HG02571 (cell line): ENCODE data around the gene SIX5.
"Not testable (repeated sequence)": the region's sequence is repeated elsewhere in the genome, so short reads cannot be mapped to it uniquely, and the experiment has no call there.

Experiments
- ATAC-seq: cut with Tn5 transposase; IDR thresholded peaks from one replicate; pipeline ENCODE4 v1.9.1; 2021; ENCODE audit warnings: mild to moderate bottlenecking, moderate library complexity; ENCODE audit not compliant: unreplicated experiment

Gene SIX5

GRCh38 chr19:45768984-45769782 lies at the start of gene SIX5:
TSS of gene SIX5 (minus strand) at chr19:45769252. CDS start at chr19:45768844, 408 bp downstream.
- ATAC-seq, result peak; percentile 57

- no peak for ATAC-seq
Observed at GRCh38 chr19:45817725-45818301, 48.8 kb upstream of the SIX5 start.

- peak; percentile 77 for ATAC-seq
Observed at GRCh38 chr19:45817010-45817724, 48.1 kb upstream of the SIX5 start.

- no peak for ATAC-seq
Observed at GRCh38 chr19:45816236-45817009, 47.4 kb upstream of the SIX5 start.

- no peak for ATAC-seq
Observed at GRCh38 chr19:45815481-45816216, 46.6 kb upstream of the SIX5 start.

GRCh38 chr19:45814851-45815480 lies 45.9 kb upstream of the SIX5 start, which contains the start of gene RSPH6A:
TSS of gene RSPH6A (minus strand) at chr19:45815308. CDS start at chr19:45815176, 132 bp downstream.
- no peak for ATAC-seq

- ATAC-seq, result no peak
Observed at GRCh38 chr19:45814166-45814780, 45.2 kb upstream of the SIX5 start.

- no peak for ATAC-seq
Observed at GRCh38 chr19:45812297-45812696, 43.2 kb upstream of the SIX5 start.

- no peak for ATAC-seq
Observed at GRCh38 chr19:45809643-45810159, 40.6 kb upstream of the SIX5 start.

GRCh38 chr19:45805719-45806118 lies 36.7 kb upstream of the SIX5 start:
- no peak for ATAC-seq

GRCh38 chr19:45804959-45805230 lies 35.8 kb upstream of the SIX5 start:
- ATAC-seq, result no peak

GRCh38 chr19:45804140-45804958 lies 35.3 kb upstream of the SIX5 start:
- no peak for ATAC-seq

GRCh38 chr19:45801603-45802175 lies 32.6 kb upstream of the SIX5 start:
- ATAC-seq, result no peak

GRCh38 chr19:45800070-45800553 lies 31.1 kb upstream of the SIX5 start:
- ATAC-seq, result no peak

- ATAC-seq, result not testable (repeated sequence)
Observed at GRCh38 chr19:45799541-45799940, 30.5 kb upstream of the SIX5 start.

- ATAC-seq, result no peak
Observed at GRCh38 chr19:45798995-45799517, 30.0 kb upstream of the SIX5 start.

GRCh38 chr19:45794627-45795026 lies 25.6 kb upstream of the SIX5 start:
- ATAC-seq, result no peak

- ATAC-seq, result no peak
Observed at GRCh38 chr19:45793876-45794275, 24.8 kb upstream of the SIX5 start.
